ENCODE data around the gene SEPTIN12.

DNA sequence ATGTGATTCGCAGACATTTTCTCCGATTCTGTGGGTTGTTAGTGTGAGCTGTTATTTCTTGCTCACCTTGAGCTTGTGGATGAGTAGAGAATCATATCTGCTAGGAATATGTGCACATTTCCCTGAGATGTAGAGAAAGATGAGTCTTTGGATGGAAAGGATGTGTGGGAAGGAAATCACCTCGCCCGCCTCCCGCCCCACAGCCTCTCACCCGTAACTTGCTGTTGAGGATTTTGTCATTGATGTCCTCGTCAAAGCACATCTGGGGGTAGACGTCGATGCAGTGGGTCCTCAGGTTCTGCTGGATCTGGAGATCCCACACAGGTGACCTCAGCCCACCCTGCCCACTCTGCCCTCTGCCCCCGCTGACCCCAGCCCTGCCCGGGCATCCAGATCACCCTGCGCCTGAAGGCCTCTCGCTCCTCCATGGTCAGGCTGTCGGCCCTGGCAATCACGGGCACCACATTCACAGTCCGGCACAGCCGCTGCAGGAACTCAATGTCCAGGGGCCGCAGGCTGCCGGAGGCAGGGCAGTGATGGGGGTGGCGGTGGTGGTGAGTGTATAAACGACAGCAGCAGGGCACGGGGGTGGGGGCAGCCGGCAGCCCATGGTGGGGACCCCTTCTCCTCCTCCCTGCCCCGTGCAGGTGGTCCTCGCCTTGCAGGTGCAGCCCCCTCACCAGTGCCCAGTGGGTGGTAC lies 4.7 kb downstream of the SEPTIN12 start:
- TF ChIP-seq CTCF (IDR thresholded peaks at IDR 0.05; ENCODE audit: low read length): no peak
- no peak for TF ChIP-seq EZH2 (IDR thresholded peaks at IDR 0.05; ENCODE audit: borderline replicate concordance, low read length)

All from OCI-LY1 (cell line).